SW 1271 (cell line): Measurements from ENCODE around the gene PAX7.

Experiments
- DNase-seq, 2 experiments: peaks; one replicate each; lab custom pipeline; 2025; lab: John Stamatoyannopoulos, UW

PAX7 gene

GRCh38 chr1:18618546-18619466, 11.8 kb upstream of the PAX7 start:
- peak; percentile 27 to 75 for DNase-seq

GRCh38 chr1:18619467-18619835, 11.2 kb upstream of the PAX7 start:
- no peak for DNase-seq

GRCh38 chr1:18628511-18628910, 2.1 kb upstream of the PAX7 start:
- DNase-seq = no peak

- DNase-seq = no peak
These were observed 761 bp upstream of the PAX7 start for GRCh38 chr1:18629659-18630510.

- no peak for DNase-seq
These were observed 1.0 kb downstream of the PAX7 start for GRCh38 chr1:18631496-18632217.

GRCh38 chr1:18632218-18632588, 1.6 kb downstream of the PAX7 start:
- no peak for DNase-seq

- DNase-seq = no peak
These were observed 2.3 kb downstream of the PAX7 start for GRCh38 chr1:18632783-18633421.

- no peak for DNase-seq
These were observed 2.9 kb downstream of the PAX7 start for GRCh38 chr1:18633422-18634155.

- no peak for DNase-seq
These were observed 3.6 kb downstream of the PAX7 start for GRCh38 chr1:18634276-18634675.

- DNase-seq = no peak
These were observed 4.5 kb downstream of the PAX7 start for GRCh38 chr1:18635070-18635577.

GRCh38 chr1:18635891-18636595, 5.4 kb downstream of the PAX7 start:
- no peak for DNase-seq

GRCh38 chr1:18636596-18637508, 6.2 kb downstream of the PAX7 start:
- DNase-seq = no peak

- no peak for DNase-seq
These were observed 6.9 kb downstream of the PAX7 start for GRCh38 chr1:18637511-18637960.

GRCh38 chr1:18637962-18638834, 7.6 kb downstream of the PAX7 start:
- no peak for DNase-seq

GRCh38 chr1:18638835-18639364, 8.3 kb downstream of the PAX7 start:
- no peak for DNase-seq

GRCh38 chr1:18639368-18640055, 8.9 kb downstream of the PAX7 start:
- DNase-seq = no peak
